K562 (cell line): Measurements from ENCODE around the gene ZNF785. TPM values are rescaled to one million over a fixed set of nuclear protein-coding genes. Genes with fewer than 3 reads are reported as not detected.

Experiments
- ATAC-seq: fragments of 200-7000 bp; cut with Tn5 transposase; 3 replicates; pipeline ENCODE4 v1.9.1; 2020; ENCODE audit warnings: moderate library complexity
- BruUV-seq: library from RNA; stranded (reverse); fragments of 400-500 nt; replicated peaks from 2 replicates; lab custom pipeline; 2021; lab: Mats Ljungman, UMichigan
- CTCF ChIA-PET: fragments of 300-600 bp; formaldehyde crosslinking; extraction: SDS; loops from one replicate; lab custom pipeline; 2021; ENCODE audit warnings: low intra/inter-chr PET ratio; lab: Yijun Ruan, JAX
- POLR2A ChIA-PET: fragments of 300-600, 350-650 bp; sonication (Branson Sonifier 250); formaldehyde crosslinking; extraction: SDS; loops from one replicate; lab custom pipeline; 2021; ENCODE audit warnings: antibody characterized with exemption, inconsistent platforms; lab: Yijun Ruan, JAX
- DNase-seq, 4 experiments: peaks; one replicate each; pipeline versions ENCODE4 v3.0.0 to v3.0.0-alpha.2; 2011 to 2018; ENCODE audit warnings: low spot score in 3 of 4, mixed read lengths in 3 of 4; ENCODE audit errors: extremely low read depth in 1 of 4
- FAIRE-seq: peaks from 2 replicates; lab custom pipeline; 2011; peaks lifted over from hg19 to GRCh38; lab: Jason Lieb, UNC
- H2AFZ ChIP-seq: 2 replicates; pipeline ENCODE4 v1.6.0; 2011; ENCODE audit warnings: low read depth, low read length, control low read depth, inconsistent platforms
- H3K27ac ChIP-seq: fragments of 200-600 bp; 3 replicates; pipeline ENCODE4 v1.8.0; 2011; ENCODE audit warnings: low read depth, mild to moderate bottlenecking, control low read depth, inconsistent platforms, low read length, moderate library complexity, mixed read lengths; ENCODE audit errors: extremely low read depth
- H3K27me3 ChIP-seq, 2 experiments: fragments of 300-600 bp in 1 of 2; 2 replicates in 1 of 2; 3 replicates in 1 of 2; pipeline versions ENCODE4 v1.6.0 to v1.8.0; 2011; ENCODE audit warnings: inconsistent platforms in 2 of 2, low read length in 2 of 2, mild to moderate bottlenecking in 1 of 2, mixed read lengths in 1 of 2, moderate library complexity in 1 of 2; ENCODE audit not compliant: control insufficient read depth in 2 of 2, insufficient read depth in 2 of 2
- H3K36me3 ChIP-seq: fragments of 300-600 bp; 3 replicates; pipeline ENCODE4 v1.8.0; 2011; ENCODE audit warnings: mild to moderate bottlenecking, low read length, inconsistent platforms; ENCODE audit not compliant: control insufficient read depth, insufficient read depth
- H3K4me1 ChIP-seq, 2 experiments: fragments of 200-600 bp in 1 of 2; replicated peaks in 1 of 2; 2 replicates in 1 of 2; 3 replicates in 1 of 2; pipeline versions ENCODE4 v1.5.1 to v1.8.0; 2011; ENCODE audit warnings: inconsistent platforms in 2 of 2, low read length in 2 of 2, mild to moderate bottlenecking in 1 of 2, mixed read lengths in 1 of 2, moderate library complexity in 1 of 2; ENCODE audit not compliant: control insufficient read depth in 2 of 2, insufficient read depth in 2 of 2
- H3K4me2 ChIP-seq: 2 replicates; pipeline ENCODE4 v1.6.1; 2011; ENCODE audit warnings: low read length, control low read depth, inconsistent platforms, mixed read lengths; ENCODE audit not compliant: insufficient read depth
- H3K4me3 ChIP-seq: fragments of 200-600 bp; sonication (generic), shearing (Covaris generic); 2 replicates; pipeline ENCODE4 v1.5.1; 2016; ENCODE audit warnings: control low read depth, inconsistent platforms
- H3K79me2 ChIP-seq: fragments of 200-600 bp; 3 replicates; pipeline ENCODE4 v1.8.0; 2011; ENCODE audit warnings: low read length, inconsistent platforms; ENCODE audit not compliant: control insufficient read depth, insufficient read depth
- H3K9ac ChIP-seq, 2 experiments: 2 replicates each; pipeline versions ENCODE4 v1.6.0 to v1.6.1; 2011; ENCODE audit warnings: low read depth in 2 of 2, low read length in 2 of 2, control low read depth in 1 of 2, inconsistent platforms in 1 of 2, mild to moderate bottlenecking in 1 of 2, mixed read lengths in 1 of 2; ENCODE audit not compliant: insufficient read depth in 1 of 2
- H3K9me1 ChIP-seq: one replicate; pipeline ENCODE4 v1.6.0; 2011; ENCODE audit warnings: inconsistent platforms, mild to moderate bottlenecking, low read length, moderate library complexity; ENCODE audit not compliant: control insufficient read depth, insufficient read depth
- H3K9me3 ChIP-seq: replicated peaks from 2 replicates; pipeline ENCODE4 v1.5.1; 2011; ENCODE audit warnings: low read depth, low read length, inconsistent platforms; ENCODE audit not compliant: control insufficient read depth, insufficient read depth
- H4K20me1 ChIP-seq: replicated peaks from 2 replicates; pipeline ENCODE4 v1.6.1; 2011; ENCODE audit warnings: low read length, inconsistent platforms, mixed read lengths; ENCODE audit not compliant: control insufficient read depth, insufficient read depth
- BRD4 ChIP-seq: fragments of 200-600 bp; sonication (generic); IDR thresholded peaks from 2 replicates; pipeline ENCODE4 v1.6.1; 2017; ENCODE audit warnings: inconsistent platforms
- CHD4 ChIP-seq: fragments of 200-600 bp; sonication (generic); IDR thresholded peaks from 3 replicates; pipeline ENCODE4 v1.6.1; 2012; ENCODE audit warnings: low read depth, mild to moderate bottlenecking, mixed read lengths, low read length, inconsistent platforms; ENCODE audit not compliant: insufficient read depth, insufficient replicate concordance, poor library complexity, severe bottlenecking
- CXXC5 ChIP-seq: fragments of 250-450 bp; sonication (Bioruptor Pico); IDR thresholded peaks from 2 replicates; pipeline ENCODE4 v1.8.0; 2022; ENCODE audit warnings: inconsistent platforms, mild to moderate bottlenecking, moderate library complexity
- EGR1 ChIP-seq: fragments of 450-650 bp; conservative IDR thresholded peaks from 2 replicates; pipeline ENCODE4 v1.6.1; 2017; ENCODE audit warnings: mild to moderate bottlenecking
- FUS ChIP-seq: fragments of 200-400 bp; formaldehyde crosslinking; optimal IDR thresholded peaks from 2 replicates; pipeline ENCODE3; 2017; ENCODE audit warnings: low read depth, low read length
- GMEB1 ChIP-seq: fragments of 250-450 bp; sonication (Bioruptor Pico); IDR thresholded peaks from 2 replicates; pipeline ENCODE4 v1.4.0; 2020; ENCODE audit warnings: mild to moderate bottlenecking
- IFI16 ChIP-seq: fragments of 250-450 bp; sonication (Bioruptor Pico); IDR thresholded peaks from 2 replicates; pipeline ENCODE4 v2.1.2; 2022; ENCODE audit warnings: mild to moderate bottlenecking, inconsistent platforms
- NFE2 ChIP-seq: IDR thresholded peaks from 2 replicates; pipeline ENCODE4 v1.6.1; 2014; ENCODE audit warnings: antibody characterized with exemption, low read depth
- NR1H2 ChIP-seq: sonication (generic); formaldehyde crosslinking; IDR thresholded peaks from 2 replicates; pipeline ENCODE4 v1.4.0; 2020; ENCODE audit warnings: mild to moderate bottlenecking, missing genetic modification reagents
- NR2C1 ChIP-seq, 2 experiments: fragments of 450-650 bp; IDR thresholded peaks; 2 replicates each; pipeline ENCODE4 v1.6.1; 2017; ENCODE audit warnings: mild to moderate bottlenecking in 2 of 2, antibody characterized with exemption in 1 of 2, inconsistent platforms in 1 of 2, missing compliant biosample characterization in 1 of 2, missing genetic modification characterization in 1 of 2
- PRMT5 ChIP-seq: sonication (generic); formaldehyde crosslinking; IDR thresholded peaks from 2 replicates; pipeline ENCODE4 v1.5.0; 2020; ENCODE audit warnings: missing genetic modification reagents
- SMARCC2 ChIP-seq: fragments of 450-650 bp; IDR thresholded peaks from 2 replicates; pipeline ENCODE4 v1.6.1; 2017; ENCODE audit warnings: antibody characterized with exemption, moderate library complexity, mild to moderate bottlenecking, low read depth
- ZKSCAN8 ChIP-seq: fragments of 200-800 bp; sonication (Bioruptor generic); IDR thresholded peaks from 2 replicates; pipeline ENCODE4 v1.6.1; 2016; ENCODE audit warnings: missing genetic modification characterization, missing compliant biosample characterization
- ZNF316 ChIP-seq: fragments of 450-650 bp; IDR thresholded peaks from 2 replicates; pipeline ENCODE4 v1.6.1; 2016
- ZNF592 ChIP-seq: fragments of 450-650 bp; IDR thresholded peaks from 2 replicates; pipeline ENCODE4 v1.6.1; 2017; ENCODE audit warnings: antibody characterized with exemption, mild to moderate bottlenecking
- ZZZ3 ChIP-seq: fragments of 450-650 bp; IDR thresholded peaks from 2 replicates; pipeline ENCODE4 v1.6.1; 2016; ENCODE audit warnings: antibody characterized with exemption, mild to moderate bottlenecking, moderate library complexity
- WGBS: fragments of 100-300 bp; shearing (Covaris generic); methylation state at CpG from one replicate; pipeline ENCODE4 v1.1.6; 2016; ENCODE audit warnings: low coverage, mixed read lengths; ENCODE audit not compliant: insufficient coverage; ENCODE audit errors: missing lambda C conversion rate; 5-methylcytosine and 5-hydroxymethylcytosine counted together
- in situ Hi-C: fragments of 300-500 bp; cut with MboI; formaldehyde crosslinking; loops from 4 replicates; pipeline ENCODE4 v1.15.0; 2018; ENCODE audit warnings: inconsistent platforms, mixed read lengths
- intact Hi-C: fragments of 100-400 bp; cut with micrococcal nuclease; formaldehyde crosslinking; loops from 2 replicates; pipeline ENCODE4 v1.14.2; 2022
- polyA plus RNA-seq, 8 experiments: library from polyadenylated mRNA; depleted of rRNA in 4 of 8; stranded (reverse) in 5 of 8; unstranded in 3 of 8; fragments of >200 nt; fragmentation: Nextera tagmentation in 2 of 8; fragmentation: Illumina TruSeq in 1 of 8; extraction: Ambion mirVana in 2 of 8; extraction: Trizol in 1 of 8; gene quantifications; 2 replicates each; pipeline versions ENCODE4 v1.2.1 to v1.2.3, GENCODE V29; 2011 to 2014; ENCODE audit warnings: inconsistent platforms in 1 of 8, missing spikeins in 1 of 8
- total RNA-seq, 7 experiments: library from RNA; depleted of rRNA in 6 of 7; stranded (reverse); fragments of >200 nt in 6 of 7; fragmentation: Illumina TruSeq in 2 of 7; extraction: Trizol in 2 of 7; gene quantifications; 2 replicates each; pipeline versions ENCODE4 v1.2.1 to v1.2.3, GENCODE V29; 2011 to 2021; ENCODE audit warnings: low replicate concordance in 1 of 7

The ZNF785 gene
- total and polyA plus RNA-seq, 9 of the 15 experiments (the other 6 are each of a cell fraction or from before 2014, with no cell fraction given): 0.64 to 11.0 (median 6.4) TPM

GRCh38 chr16:30539000-30539964, 46.2 kb downstream of the ZNF785 start:
- no peak overlapping the region for H2AFZ ChIP-seq
- no peaks in the 10 kb centered on the region for H4K20me1 ChIP-seq
- in situ Hi-C loops (no loop called here), intact Hi-C loops (loop anchor here (10.0 kb wide), 1 partner anchor 156 kb away; the partner anchor contains the start of gene SRCAP)
- H3K4me2 ChIP-seq: no peak overlapping the region
- CTCF ChIA-PET: no interaction called here
- H3K4me3 ChIP-seq: no peak overlapping the region
- POLR2A ChIA-PET: interaction anchor here (0.9 to 3.5 kb wide), 4 partner anchors 12 to 120 kb away, joined by 3 to 20 read pairs (median 3); partner anchors contain the start of gene ZNF764
- H3K36me3 ChIP-seq: no peaks in the 10 kb centered on the region
- H3K27ac ChIP-seq: peak overlapping the region; percentile 16; the same call in 1 of the 3 replicates
- DNase-seq (no peak), FAIRE-seq (peak; percentile 23), ATAC-seq (no peak)
- H3K9ac ChIP-seq: peak overlapping the region; percentile 3 to 66
- H3K9me1 ChIP-seq: no peaks in the 10 kb centered on the region
- H3K27me3 ChIP-seq: no peaks in the 10 kb centered on the region
- peaks cover 26% of the 10 kb centered on the region for H3K79me2 ChIP-seq
- peaks cover 33 to 40% of the 10 kb centered on the region in 2 experiments; a peak in 4 of 5 replicates for H3K4me1 ChIP-seq
- no TSS peak for BruUV-seq
- no peaks in the 10 kb centered on the region for H3K9me3 ChIP-seq
- 83% methylated on average over 8 of the region's 8 CpGs for WGBS
- TF ChIP-seq FUS (no peak), NR1H2 (no peak), ZNF592 (0 out of 2 replicates have a peak, but pooled peaks have one; percentile 19), CXXC5 (CRISPR knock-in tag) (no peak), IFI16 (CRISPR knock-in tag) (no peak), BRD4 (no peak), PRMT5 (no peak), NR2C1 (IDR thresholded peaks at IDR 0.05) (no peak), NR2C1 (tag; IDR thresholded peaks at IDR 0.05) (no peak), CHD4 (no peak), GMEB1 (no peak), ZZZ3 (no peak), SMARCC2 (no peak), EGR1 (no peak), NFE2 (peak; percentile 77), ZKSCAN8 (no peak), ZNF316 (peak; percentile 95)
